ENCODE data around the gene FIP1L1. TPM values are rescaled to one million over a fixed set of nuclear protein-coding genes. Genes with fewer than 3 reads are reported as not detected.

The FIP1L1 gene
- polyA plus RNA-seq, 1 of the 3 experiments (the other 2 are of a cell fraction) = 20.3 TPM

DNA sequence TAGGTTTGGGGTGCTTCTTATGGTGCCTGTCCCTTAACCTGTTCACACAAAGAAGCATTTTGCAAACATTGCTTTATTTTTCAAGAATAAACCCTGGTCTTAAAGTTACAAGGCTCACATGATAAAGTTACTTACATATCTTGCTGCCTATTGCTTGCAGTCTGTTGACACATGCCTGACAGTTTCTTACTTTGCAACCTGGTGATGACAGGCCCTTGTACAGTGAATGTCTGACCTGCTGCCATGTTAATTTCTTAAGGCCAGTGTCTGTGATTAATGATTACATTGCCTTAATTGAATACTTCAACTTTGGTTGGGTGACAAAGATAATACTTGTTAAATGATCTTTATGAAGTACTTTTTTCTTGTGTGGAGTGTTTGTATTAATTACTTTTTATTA is 49.9 kb downstream of the FIP1L1 start:
- Histone ChIP-seq H3K4me1 (ENCODE audit: control insufficient read depth in 1 of 2, insufficient read depth in 2 of 2, low read depth in 1 of 2, low read length in 1 of 2) (peaks cover 0 to 5% of the 10 kb centered on the region in 2 experiments; a peak in 1 of 4 replicates), H3K4me3 (ENCODE audit: low read depth in 2 of 2, low read length in 1 of 2) (no peak overlapping the region), H3K36me3 (replicated peaks in 1 of 2; ENCODE audit: control insufficient read depth in 1 of 2, insufficient read depth in 2 of 2, low read length in 1 of 2) (peaks cover 59 to 72% of the 10 kb centered on the region in 2 experiments), H3K79me2 (ENCODE audit: insufficient read depth) (peaks cover 3% of the 10 kb centered on the region), H2AFZ (ENCODE audit: low read depth) (no peak overlapping the region), H3F3A (replicated peaks; ENCODE audit: insufficient read depth) (peaks cover 13% of the 10 kb centered on the region), H3K9me3 (no peaks in the 10 kb centered on the region), H3K27me3 (ENCODE audit: insufficient read depth) (no peaks in the 10 kb centered on the region), H3K27ac (ENCODE audit: low read depth in 2 of 2, low read length in 1 of 2) (no peak overlapping the region), H3K9me2 (no peaks in the 10 kb centered on the region), H3K4me2 (no peak overlapping the region), H3K9ac (no peak overlapping the region), H4K20me1 (ENCODE audit: insufficient read depth) (no peaks in the 10 kb centered on the region)
- ChIA-PET CTCF (no interaction called here), POLR2A (no interaction called here)
- TF ChIP-seq, protein P1, sequence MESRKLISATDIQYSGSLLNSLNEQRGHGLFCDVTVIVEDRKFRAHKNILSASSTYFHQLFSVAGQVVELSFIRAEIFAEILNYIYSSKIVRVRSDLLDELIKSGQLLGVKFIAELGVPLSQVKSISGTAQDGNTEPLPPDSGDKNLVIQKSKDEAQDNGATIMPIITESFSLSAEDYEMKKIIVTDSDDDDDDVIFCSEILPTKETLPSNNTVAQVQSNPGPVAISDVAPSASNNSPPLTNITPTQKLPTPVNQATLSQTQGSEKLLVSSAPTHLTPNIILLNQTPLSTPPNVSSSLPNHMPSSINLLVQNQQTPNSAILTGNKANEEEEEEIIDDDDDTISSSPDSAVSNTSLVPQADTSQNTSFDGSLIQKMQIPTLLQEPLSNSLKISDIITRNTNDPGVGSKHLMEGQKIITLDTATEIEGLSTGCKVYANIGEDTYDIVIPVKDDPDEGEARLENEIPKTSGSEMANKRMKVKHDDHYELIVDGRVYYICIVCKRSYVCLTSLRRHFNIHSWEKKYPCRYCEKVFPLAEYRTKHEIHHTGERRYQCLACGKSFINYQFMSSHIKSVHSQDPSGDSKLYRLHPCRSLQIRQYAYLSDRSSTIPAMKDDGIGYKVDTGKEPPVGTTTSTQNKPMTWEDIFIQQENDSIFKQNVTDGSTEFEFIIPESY (IDR thresholded peaks at IDR 0.05; ENCODE audit: borderline replicate concordance, low read depth) = no peak
- no peak for TF ChIP-seq EZH2phosphoT487 (IDR thresholded peaks at IDR 0.05; ENCODE audit: borderline replicate concordance, low read depth)
- DNase-seq = no peak

DNA sequence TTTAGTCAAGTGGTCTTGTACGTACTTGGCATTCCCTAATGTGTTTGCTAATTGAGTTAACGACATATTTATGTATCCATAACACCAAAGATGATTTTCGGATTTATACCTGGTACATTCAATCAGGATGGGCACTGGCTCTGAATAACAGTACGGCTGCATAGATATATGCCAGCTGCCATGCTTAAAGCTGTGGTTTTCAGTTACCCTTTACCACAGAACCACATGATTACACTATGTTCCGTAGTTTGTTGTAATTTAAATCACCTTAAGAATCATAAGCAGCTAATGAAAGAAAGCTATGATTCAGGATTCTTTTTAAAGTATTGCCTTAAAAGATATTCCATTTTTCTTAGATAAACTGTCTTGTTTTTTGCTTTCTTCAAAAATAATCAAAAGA is 53.6 kb downstream of the FIP1L1 start:
- 92% methylated on average over 5 of the region's 5 CpGs for WGBS (ENCODE audit: low lambda C conversion rate)
- CTCF ChIA-PET = interaction anchor here (0.7 to 0.8 kb wide), 2 partner anchors 24 to 477 kb away, joined by 3 read pairs; no protein-coding TSS in a partner anchor
- Histone ChIP-seq H3K36me3 (replicated peaks in 1 of 2; ENCODE audit: control insufficient read depth in 1 of 2, insufficient read depth in 2 of 2, low read length in 1 of 2) (peaks cover 79 to 81% of the 10 kb centered on the region in 2 experiments), H3K4me2 (no peak overlapping the region), H3F3A (replicated peaks; ENCODE audit: insufficient read depth) (peaks cover 16% of the 10 kb centered on the region), H3K4me3 (ENCODE audit: low read depth in 2 of 2, low read length in 1 of 2) (no peak overlapping the region), H3K9me2 (no peaks in the 10 kb centered on the region), H3K9me3 (no peaks in the 10 kb centered on the region), H4K20me1 (ENCODE audit: insufficient read depth) (no peaks in the 10 kb centered on the region), H2AFZ (ENCODE audit: low read depth) (no peak overlapping the region), H3K27me3 (ENCODE audit: insufficient read depth) (no peaks in the 10 kb centered on the region), H3K4me1 (ENCODE audit: control insufficient read depth in 1 of 2, insufficient read depth in 2 of 2, low read depth in 1 of 2, low read length in 1 of 2) (peaks cover 0 to 2% of the 10 kb centered on the region in 2 experiments; a peak in 1 of 4 replicates), H3K79me2 (ENCODE audit: insufficient read depth) (peaks cover 9% of the 10 kb centered on the region), H3K27ac (ENCODE audit: low read depth in 2 of 2, low read length in 1 of 2) (no peak overlapping the region), H3K9ac (no peak overlapping the region)
- POLR2A ChIA-PET = no interaction called here
- TF ChIP-seq FOSL2 (IDR thresholded peaks at IDR 0.05; ENCODE audit: borderline replicate concordance, low read depth) (no peak), NFIC (IDR thresholded peaks at IDR 0.05; ENCODE audit: borderline replicate concordance) (no peak), FOXM1 (IDR thresholded peaks at IDR 0.05; ENCODE audit: low read depth) (no peak), POLR2AphosphoS5 (IDR thresholded peaks at IDR 0.05; ENCODE audit: low read depth, low read length) (no peak), EP300 (IDR thresholded peaks at IDR 0.05; ENCODE audit: borderline replicate concordance in 1 of 2, low read depth in 1 of 2, low read length in 1 of 2) (no peak), ELF1 (IDR thresholded peaks at IDR 0.05) (no peak), TEAD4 (IDR thresholded peaks at IDR 0.05; ENCODE audit: borderline replicate concordance, insufficient read depth) (no peak), MEF2A (IDR thresholded peaks at IDR 0.05; ENCODE audit: borderline replicate concordance, low read depth) (no peak), RCOR1 (IDR thresholded peaks at IDR 0.05; ENCODE audit: low read length) (no peak), EZH2phosphoT487 (IDR thresholded peaks at IDR 0.05; ENCODE audit: borderline replicate concordance, low read depth) (no peak)
- TF ChIP-seq, protein P2, sequence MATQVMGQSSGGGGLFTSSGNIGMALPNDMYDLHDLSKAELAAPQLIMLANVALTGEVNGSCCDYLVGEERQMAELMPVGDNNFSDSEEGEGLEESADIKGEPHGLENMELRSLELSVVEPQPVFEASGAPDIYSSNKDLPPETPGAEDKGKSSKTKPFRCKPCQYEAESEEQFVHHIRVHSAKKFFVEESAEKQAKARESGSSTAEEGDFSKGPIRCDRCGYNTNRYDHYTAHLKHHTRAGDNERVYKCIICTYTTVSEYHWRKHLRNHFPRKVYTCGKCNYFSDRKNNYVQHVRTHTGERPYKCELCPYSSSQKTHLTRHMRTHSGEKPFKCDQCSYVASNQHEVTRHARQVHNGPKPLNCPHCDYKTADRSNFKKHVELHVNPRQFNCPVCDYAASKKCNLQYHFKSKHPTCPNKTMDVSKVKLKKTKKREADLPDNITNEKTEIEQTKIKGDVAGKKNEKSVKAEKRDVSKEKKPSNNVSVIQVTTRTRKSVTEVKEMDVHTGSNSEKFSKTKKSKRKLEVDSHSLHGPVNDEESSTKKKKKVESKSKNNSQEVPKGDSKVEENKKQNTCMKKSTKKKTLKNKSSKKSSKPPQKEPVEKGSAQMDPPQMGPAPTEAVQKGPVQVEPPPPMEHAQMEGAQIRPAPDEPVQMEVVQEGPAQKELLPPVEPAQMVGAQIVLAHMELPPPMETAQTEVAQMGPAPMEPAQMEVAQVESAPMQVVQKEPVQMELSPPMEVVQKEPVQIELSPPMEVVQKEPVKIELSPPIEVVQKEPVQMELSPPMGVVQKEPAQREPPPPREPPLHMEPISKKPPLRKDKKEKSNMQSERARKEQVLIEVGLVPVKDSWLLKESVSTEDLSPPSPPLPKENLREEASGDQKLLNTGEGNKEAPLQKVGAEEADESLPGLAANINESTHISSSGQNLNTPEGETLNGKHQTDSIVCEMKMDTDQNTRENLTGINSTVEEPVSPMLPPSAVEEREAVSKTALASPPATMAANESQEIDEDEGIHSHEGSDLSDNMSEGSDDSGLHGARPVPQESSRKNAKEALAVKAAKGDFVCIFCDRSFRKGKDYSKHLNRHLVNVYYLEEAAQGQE (IDR thresholded peaks at IDR 0.05; ENCODE audit: low read depth, low read length) = no peak
- TF ChIP-seq, protein P3, sequence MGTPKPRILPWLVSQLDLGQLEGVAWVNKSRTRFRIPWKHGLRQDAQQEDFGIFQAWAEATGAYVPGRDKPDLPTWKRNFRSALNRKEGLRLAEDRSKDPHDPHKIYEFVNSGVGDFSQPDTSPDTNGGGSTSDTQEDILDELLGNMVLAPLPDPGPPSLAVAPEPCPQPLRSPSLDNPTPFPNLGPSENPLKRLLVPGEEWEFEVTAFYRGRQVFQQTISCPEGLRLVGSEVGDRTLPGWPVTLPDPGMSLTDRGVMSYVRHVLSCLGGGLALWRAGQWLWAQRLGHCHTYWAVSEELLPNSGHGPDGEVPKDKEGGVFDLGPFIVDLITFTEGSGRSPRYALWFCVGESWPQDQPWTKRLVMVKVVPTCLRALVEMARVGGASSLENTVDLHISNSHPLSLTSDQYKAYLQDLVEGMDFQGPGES (IDR thresholded peaks at IDR 0.05; ENCODE audit: low read depth, low read length) = no peak
- TF ChIP-seq, protein P4, sequence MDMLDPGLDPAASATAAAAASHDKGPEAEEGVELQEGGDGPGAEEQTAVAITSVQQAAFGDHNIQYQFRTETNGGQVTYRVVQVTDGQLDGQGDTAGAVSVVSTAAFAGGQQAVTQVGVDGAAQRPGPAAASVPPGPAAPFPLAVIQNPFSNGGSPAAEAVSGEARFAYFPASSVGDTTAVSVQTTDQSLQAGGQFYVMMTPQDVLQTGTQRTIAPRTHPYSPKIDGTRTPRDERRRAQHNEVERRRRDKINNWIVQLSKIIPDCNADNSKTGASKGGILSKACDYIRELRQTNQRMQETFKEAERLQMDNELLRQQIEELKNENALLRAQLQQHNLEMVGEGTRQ (IDR thresholded peaks at IDR 0.05; ENCODE audit: borderline replicate concordance, low read depth, low read length) = no peak
- no peak for DNase-seq
